GM19395 (cell line): Measurements from ENCODE around the gene TMC2.
A peak's percentile ranks its signal among the peaks of the same experiment; 100 is the strongest.
"Not testable (repeated sequence)": the region's sequence is repeated elsewhere in the genome, so short reads cannot be mapped to it uniquely, and the experiment has no call there.

Source experiments
- ATAC-seq: cut with Tn5 transposase; IDR thresholded peaks from one replicate; pipeline ENCODE4 v1.9.1; 2021; ENCODE audit warnings: mild to moderate bottlenecking, moderate library complexity; ENCODE audit not compliant: unreplicated experiment

Gene TMC2

GRCh38 chr20:2536560-2536986 is at the start of gene TMC2:
Gene TMC2 (plus strand): TSS chr20:2536573. CDS start chr20:2536622, 49 bp downstream.
- no peak for ATAC-seq

GRCh38 chr20:2502808-2503384 is 33.5 kb upstream of the TMC2 start:
- ATAC-seq, result not testable (repeated sequence)

GRCh38 chr20:2504803-2505202 is 31.6 kb upstream of the TMC2 start:
- not testable (repeated sequence) for ATAC-seq

- ATAC-seq, result not testable (repeated sequence)
These were observed 29.9 kb upstream of the TMC2 start for GRCh38 chr20:2506426-2506825.

- ATAC-seq, result no peak
These were observed 28.9 kb upstream of the TMC2 start for GRCh38 chr20:2507464-2507863.

GRCh38 chr20:2507875-2508630 is 28.3 kb upstream of the TMC2 start:
- peak; percentile 23 for ATAC-seq

GRCh38 chr20:2508631-2509467 is 27.5 kb upstream of the TMC2 start, which contains the start of gene ZNF343:
Gene ZNF343 (minus strand): TSS chr20:2508915. CDS start chr20:2493895, 15,020 bp downstream.
- peak; percentile 95 for ATAC-seq

DNA sequence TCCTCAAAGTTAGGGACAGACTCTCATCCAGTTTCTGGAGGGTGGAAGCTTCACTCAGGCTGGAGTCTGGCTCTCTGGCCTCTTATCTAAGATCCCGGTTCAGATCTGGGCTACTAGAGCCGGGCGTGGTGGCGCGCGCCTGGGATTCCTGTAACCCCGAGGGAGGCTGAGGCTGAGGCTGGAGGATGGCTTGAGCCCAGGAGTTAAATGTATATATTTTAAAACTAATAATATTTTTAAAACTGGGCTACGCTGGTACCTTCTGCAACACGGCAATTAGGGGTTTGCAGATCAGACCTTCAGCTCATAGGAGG is 26.9 kb upstream of the TMC2 start:
- no peak for ATAC-seq

DNA sequence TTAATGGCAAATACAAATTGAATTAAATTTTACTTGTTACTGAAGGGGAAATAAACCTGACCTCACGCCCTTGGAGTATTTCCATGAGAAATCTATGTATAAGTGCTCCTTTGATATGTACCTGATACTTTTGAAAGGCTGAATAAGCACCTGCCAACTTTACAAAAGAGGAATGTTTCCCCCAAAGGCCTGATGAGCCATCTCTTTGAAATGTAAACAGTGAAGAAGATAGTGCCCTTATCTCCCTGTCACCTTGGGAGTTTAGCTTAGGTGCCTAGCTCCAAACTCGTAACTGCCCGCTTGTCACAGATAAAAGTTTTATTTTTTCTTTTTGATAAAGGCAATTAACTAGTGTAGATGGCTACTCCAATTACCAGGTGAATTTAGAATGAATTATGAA is 26.6 kb upstream of the TMC2 start:
- no peak for ATAC-seq

DNA sequence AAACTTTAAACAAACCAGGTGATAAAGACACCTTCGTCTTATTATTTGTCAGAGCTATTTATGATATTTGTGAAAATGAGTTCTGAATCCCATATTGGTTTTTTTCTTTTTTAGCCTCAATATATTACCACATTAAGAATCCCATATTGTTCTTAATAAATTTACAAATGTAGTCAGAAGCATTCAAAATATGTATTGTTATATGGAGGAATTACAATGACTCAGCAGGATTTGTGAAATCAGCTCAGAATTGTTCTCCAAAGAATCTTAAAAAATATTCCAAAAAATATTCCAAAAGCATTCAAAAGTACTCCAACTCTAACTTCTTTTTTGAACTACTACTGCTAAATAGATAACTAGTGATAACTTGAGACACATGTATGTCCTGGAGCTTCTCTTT is 21.2 kb upstream of the TMC2 start:
- ATAC-seq, result no peak

DNA sequence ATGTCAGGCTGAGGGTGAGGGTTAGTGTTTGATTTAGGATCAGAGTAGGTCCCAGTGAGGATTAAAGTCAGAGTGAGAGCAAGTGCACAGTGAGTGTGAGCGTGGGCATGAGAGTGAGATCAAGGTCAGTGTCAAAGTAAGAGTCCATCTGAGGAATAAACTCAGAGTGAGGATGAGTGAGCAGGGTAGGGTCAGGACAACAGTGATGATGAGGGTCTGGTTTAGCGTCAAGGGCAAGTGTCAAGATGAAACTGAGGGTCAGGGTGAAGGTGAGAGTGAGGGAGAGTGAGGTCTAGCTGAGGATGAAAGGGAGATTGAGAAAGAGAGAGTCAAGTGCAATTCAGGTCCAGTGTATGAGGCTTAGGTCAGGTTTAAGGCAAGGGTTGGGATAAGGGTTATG is 20.0 kb upstream of the TMC2 start:
- no peak for ATAC-seq

DNA sequence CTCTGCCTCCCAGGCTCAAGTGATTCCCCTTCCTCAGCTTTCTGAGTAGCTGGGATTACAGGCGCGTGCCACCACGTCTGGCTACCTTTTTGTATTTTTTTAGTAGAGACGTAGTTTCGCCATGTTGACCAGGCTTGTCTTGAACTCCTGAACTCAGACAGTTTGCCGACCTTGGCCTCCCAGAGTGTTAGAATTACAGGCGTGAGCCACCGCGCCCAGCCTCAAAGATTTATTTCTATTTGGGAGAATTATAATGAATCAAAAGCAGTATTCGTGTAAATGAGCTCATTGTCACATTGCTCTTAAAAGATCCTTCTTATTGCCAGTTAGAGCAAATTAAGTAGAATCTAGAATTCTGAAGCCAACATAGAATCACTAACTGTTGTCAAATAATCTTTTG is 18.3 kb upstream of the TMC2 start:
- ATAC-seq, result no peak

DNA sequence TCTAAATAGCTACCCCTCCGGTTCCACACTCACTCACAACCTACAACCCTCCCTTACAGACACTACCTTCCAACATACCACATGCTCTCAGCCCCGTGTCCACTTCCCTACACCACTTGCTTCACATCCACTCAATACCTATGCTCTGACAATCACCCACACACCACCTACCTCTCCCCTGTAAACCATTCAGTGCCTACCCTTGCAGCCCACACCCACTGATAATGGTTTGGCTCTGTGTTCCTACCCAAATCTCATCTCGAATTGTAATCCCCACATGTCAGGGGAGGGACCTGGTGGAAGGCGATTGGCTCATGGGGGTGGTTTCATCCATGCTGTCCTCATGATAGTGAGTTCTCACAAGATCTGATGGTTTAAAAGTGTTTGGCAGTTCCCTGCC is 17.8 kb upstream of the TMC2 start:
- no peak for ATAC-seq

- no peak for ATAC-seq
These were observed 17.1 kb upstream of the TMC2 start for GRCh38 chr20:2519115-2519809.

DNA sequence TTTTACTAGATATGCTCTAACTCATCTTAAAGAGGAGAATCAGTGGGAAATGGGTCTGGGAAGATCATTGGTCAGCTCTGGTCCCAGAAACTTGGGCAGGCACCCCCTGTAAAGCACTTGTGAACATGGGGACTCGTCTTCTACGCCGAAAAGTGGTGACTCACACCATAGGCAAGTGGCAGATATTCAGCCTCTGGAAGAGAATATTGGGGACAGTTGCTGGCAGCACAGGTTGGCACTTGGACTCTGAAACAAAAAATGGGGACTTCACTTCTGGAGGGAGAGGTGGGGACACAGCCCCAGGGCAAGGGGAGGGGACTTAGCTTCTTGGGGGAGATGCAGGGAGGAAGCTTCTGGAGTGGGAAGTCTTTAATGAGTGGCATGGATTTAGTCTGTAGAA is 15.8 kb upstream of the TMC2 start:
- ATAC-seq, result no peak

- ATAC-seq, result no peak
These were observed 14.7 kb upstream of the TMC2 start for GRCh38 chr20:2521369-2522305.

- not testable (repeated sequence) for ATAC-seq
These were observed 13.4 kb upstream of the TMC2 start for GRCh38 chr20:2522826-2523429.

- ATAC-seq, result peak; percentile 80
These were observed 12.3 kb upstream of the TMC2 start for GRCh38 chr20:2523919-2524708.
